ENCODE measurements around the gene SMC1A.
"Not testable (repeated sequence)": the region's sequence is repeated elsewhere in the genome, so short reads cannot be mapped to it uniquely, and the experiment has no call there.

SMC1A gene

DNA sequence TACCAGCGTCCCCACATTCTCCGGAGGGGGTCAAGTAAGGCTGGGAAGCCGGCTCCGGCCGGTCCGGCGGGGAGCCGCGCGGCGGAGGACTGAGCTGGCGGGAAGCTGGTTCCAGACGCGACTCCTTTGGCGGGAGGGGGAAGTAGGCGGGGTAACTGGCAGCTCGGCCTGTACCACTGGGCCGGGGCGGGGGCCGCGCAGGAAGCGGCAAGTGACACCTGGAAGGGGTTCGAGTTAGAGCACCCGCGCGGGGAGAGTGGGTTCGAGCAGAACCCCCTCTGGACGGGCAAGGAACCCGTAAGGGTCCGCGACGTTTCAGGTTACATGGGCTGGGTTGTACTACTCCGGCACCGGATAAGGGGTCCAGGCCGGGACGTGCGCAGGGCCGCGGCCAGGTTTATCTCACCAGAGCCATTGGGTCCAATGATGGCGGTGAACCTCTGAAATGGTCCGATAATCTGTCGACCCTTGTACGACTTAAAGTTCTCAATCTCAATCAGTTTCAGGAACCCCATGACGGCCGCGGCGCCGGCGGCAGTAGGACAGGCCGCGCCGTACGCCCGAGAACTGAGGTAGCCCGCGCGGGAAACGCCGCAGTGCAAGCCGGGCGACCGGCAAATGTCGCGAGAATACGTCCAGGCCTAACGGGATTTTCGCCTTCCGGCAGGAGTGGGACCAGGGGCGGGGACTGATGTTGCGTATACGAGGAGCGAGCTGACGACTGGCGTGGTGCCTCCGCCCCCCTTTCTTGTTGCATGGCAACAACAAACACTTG, at the start of gene SMC1A:
Gene SMC1A (minus strand): TSS at position 569 of the 775 bp plus-strand sequence. CDS start 54 bp downstream, at position 515.
- DNase-seq: peak; percentile 97

DNA sequence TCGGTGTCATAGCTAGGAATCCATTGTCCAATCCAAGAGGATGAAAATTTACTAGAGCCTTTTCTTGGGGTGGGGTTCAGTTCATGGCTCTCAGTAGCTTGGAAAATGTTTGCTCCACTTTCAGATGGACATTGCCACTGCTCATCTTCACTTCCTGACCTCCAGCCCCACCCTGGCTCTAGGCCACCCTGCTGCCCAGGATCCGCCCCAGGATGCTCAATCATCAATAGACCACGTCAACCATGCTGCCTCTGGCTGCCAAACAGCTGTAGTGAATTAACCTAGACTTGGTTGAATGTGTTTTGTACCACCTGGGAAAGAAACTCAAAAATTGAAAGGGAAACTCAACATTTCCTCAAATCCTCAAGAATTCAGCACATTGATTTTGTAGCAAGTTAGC, 48.9 kb upstream of the SMC1A start:
- no peak for DNase-seq

DNA sequence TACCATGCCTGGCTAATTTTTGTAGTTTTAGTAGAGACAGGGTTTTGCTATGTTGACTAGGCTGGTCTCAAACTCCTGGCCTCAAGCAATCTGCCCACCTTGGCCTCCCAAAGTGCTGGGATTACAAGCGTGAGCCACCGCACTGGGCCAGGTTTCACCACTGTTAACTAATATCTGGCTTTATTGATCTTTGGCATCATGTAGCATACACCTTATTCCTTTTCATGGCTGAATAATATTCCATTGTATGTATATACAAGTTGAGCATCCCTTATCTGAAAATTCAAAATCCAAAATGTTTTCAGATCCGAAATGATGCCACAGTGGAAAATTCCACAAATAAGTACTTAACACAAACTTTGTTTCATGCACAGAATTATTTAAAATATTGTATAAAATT, 46.2 kb upstream of the SMC1A start:
- DNase-seq: not testable (repeated sequence)

DNA sequence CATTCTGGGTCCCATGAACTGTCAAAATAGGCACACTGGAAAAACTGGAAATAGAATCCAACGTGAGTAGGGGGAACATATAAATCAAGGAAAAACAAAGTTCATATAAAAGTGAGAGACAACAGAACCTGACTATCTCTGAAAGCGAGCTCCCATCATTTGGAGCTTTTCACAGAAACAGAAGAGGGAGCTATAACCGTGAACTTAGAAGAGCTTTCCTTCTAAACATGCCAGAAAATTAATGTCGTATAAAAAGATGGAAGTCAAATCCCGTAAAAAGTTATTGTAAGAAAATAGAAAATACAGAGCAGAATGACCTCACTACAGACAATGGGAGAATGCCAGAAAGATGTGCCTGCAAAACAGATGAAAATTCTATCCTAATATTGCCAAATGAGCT, 35.6 kb upstream of the SMC1A start:
- no peak for DNase-seq

DNA sequence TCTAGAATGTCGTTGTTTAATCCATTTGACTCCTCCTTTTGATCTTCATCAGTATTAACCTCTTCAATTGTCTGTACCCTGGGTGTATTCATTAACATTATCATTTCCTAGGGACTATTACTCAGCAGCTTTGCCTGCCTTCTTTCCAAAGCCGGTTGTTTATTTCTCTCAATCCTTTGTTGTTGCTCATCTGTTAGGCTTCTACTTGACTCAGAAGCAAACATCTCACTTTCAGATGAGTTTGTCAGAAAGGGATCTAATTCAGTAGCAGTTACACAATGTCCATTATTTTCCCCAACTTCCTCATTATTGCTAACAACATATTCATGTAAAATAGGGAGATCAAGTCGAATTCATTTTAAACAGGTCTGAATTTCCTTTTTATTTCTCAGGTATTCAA, 33.8 kb upstream of the SMC1A start:
- DNase-seq: no peak

DNA sequence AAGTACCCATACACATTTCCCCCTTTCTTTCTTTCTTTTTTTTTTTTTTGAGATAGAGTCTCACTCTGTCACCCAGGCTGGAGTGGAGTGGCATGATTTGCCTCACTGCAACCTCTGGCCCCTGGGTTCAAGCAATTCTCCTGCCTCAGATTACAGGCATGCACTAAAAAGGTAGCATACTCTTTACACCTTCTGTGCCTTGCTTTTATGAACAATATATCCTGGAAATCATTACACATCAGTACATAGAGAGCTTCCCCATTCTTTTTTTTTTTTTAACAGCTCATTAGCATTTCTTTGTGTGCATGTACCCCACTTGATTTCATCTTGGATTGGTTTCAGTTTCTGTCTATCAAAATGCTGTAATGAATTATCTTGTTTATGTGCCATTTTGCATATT, 30.4 kb upstream of the SMC1A start:
- DNase-seq: no peak

DNA sequence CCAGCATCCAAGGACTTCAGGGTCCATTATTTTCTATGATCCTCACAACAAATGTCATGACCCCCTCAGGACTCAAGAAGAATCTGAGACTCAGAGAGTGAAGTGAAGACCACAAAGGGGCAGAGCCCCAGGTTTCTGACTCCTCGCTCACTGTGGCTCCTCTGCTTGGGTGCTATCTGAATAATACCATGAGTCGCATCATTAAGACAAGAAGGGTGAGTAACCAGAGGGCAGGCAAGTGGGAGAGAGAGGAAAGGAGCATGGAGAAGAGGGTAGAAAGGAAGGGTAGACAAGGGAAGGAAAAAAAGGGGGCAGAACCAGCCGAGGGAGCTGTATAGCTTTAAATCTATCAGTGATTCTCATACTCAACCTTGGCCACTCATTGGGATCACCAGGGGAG, 27.2 kb upstream of the SMC1A start:
- no peak for DNase-seq

DNA sequence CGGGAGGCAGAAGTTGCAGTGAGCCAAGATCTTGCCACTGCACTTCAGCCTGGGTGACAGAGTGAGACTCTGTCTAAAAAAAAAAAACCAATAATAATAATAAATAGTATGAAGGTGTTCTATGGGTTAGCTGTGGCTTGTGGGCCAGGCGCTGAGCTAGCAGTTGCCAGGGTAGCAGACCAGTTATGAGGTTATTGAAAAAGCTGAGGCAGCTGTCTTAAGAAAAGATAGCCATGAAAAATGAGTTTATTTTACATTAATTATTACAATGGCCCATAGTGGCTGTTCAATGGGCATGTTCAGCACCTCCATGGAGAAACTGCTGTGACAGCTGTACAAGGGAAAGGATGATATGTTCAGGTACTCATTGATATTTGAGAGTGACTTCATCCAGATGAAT, 25.0 kb upstream of the SMC1A start:
- DNase-seq: no peak

DNA sequence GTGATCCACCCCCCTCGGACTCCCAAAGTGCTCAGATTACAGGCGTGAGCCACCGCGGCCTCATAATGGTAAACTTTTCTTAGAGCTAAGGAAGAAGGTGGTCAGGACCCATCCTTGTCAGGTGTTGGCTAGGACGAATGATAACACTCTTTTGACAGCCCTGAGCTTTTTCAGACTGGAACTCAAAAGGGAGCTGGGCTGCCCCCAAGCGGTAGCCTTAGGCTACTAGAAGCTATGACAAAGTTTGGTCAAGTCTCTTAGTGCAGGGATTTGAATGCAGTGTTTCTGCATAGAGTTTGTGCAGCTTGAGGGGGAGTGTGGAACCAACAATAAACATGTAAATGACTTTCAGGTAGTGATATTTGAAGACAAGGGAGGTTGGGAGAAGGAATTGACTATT, 23.5 kb upstream of the SMC1A start:
- peak; percentile 77 for DNase-seq

DNA sequence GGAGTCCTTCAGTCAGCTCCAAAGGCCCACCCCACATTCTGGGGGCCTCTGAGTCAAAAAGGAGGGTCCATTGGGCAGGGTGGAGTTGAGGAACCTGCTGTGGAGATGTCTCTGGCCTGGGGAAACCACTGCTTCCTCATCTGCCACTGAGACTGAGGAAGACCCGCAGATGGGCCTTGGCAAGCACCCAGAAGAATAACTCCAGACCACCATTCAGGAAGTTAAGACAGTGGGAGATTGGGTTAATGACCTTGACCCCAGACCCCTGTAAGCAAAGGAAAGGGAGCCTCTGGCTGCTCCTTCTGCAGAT, 19.8 kb upstream of the SMC1A start:
- peak; percentile 44 for DNase-seq

DNA sequence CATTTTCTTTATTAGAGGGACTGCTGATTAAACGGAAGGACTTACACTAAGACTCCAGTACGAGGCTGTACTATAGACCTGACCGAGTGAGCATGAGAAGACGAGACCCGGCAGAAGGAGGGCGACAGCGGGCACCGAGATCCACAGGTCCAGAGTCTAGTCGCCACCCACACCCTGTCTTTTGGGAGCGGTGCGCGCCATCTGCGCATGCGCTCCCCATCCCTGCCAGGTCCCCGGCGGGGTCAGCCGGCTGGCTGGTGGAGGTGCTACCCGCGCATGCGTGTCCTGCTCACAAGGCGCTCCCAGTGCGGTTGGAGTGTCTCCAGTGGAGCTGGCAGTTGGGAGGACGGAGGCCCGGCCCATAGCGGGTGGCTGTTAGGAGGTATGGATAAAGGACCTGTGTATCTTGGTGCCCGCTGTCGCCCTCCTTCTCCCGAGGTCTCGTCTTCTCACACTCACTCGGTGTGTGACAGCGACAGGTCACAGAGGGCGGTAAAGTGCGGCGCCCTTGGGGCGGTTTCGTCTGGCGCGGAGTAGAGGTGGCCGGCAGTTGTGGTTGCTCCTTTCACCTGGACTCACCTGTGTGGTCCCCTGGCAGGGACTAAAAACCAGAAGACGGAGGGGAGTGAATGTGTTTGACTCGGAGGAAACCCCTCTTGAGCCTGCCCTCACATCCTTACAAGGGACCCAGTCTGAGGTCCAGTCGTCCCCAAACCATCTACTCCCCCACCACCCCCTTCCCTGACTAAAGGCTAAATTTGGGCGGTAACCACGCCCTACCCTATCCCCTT, 19.3 kb upstream of the SMC1A start:
- peak; percentile 89 for DNase-seq

DNA sequence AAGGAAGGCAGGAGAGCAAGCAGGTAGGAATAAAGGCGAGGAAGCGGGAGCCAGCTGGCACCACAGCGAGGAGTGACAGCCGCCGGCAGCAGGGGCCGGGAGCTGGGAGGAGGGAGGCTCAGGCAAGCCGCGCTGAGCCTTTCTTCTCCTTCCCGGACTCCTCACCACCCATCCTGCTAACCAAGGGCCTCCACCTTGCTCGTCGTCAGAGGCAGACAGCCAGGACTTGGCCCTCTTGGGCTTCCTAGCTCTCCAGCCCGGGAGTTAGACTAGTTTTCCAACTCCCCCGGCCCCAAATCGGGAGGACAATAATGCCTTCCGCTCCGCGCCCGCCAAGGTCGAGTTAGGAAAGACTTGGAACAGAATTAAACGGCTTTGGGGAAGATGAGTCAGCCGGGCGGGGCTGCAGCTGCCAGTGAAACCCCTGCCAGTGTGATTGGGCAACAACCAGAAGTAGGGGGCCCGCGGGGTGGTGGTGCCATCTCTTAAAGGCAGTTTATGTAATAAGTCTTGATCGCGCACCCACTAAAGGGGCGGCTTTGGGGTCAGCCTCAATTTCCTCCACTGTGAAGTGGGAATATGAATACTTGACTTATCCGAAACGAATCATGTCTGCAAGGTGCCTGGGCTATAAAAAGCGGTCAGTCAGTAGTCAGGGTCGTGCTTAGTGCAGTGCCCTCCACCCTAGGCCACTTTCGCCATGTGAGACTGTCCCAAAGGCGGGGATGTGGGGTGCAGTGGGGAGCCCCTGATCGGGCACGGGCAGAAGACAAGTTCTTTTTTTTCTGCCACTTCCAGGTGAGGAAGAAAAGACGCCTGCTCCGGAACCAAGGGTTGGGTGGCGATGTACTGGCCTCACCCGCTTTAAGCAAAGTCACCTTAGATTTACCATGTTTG, 18.4 kb upstream of the SMC1A start:
- peak; percentile 66 for DNase-seq

DNA sequence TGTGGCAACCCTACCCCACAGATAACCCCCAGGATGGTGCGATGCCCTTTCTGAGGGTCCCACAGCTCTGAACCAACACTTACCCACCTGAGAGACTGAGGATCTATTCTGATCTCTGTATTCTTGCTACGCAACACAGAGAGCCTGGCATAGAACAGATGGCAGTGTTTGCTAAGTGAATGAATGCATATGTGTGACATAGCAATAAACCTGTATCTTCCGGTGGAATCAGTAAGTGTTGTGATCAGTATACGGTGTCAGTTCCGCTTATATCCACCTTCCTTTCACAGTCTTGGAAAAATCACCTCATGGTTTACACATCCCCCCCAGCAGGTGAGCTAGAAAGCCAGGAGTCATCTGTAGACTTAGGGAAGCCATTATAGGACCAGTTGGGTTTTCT, 17.6 kb upstream of the SMC1A start:
- DNase-seq: no peak

DNA sequence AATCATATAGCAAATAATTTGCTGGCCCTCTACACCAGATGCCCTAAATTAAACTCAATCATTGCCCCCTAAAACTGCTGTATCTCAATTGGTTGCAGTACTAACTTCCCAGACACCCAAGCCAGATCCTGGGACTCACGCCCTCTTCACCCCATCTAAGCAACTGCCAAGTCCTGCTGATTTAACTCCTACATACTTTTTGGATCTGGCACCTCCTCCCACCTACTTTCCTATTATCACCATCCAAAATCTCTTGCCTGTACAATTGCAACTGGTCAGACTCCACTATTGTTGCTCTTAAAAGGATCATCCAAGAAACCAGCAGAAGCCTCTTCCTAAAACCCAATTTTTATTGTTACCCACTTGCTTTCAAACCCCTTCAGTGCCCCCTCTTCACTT, 16.4 kb upstream of the SMC1A start:
- no peak for DNase-seq

DNA sequence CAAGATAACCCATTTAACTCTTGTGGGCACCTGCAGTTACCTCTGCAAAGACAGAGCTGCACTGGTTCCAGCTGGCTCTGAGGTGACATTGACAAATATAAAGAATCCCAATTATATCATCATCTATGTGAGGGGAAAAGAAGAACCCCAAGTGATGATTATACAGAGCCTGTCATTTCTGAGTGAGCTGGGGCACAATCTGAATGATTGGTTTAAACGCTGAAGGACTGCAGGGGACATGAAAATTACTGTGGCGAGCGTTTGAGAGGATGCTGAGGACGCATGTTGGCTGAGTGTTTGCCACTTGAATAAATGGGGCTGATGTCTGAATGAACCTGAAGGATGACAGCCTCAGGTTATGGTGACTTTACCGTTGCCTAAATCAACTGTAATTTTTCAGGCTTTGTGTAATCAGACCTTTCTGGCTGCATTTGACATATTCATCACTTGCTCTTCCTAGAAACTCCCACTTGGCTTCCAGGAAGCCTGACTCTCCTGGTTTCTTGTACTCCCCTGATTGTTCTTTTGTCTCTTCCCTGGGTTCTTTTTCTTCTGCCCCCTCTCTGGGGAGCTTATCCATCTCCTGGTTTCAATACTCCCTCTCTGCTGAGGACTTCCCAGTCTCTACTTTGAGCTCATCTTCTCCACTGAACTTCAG, 15.8 kb upstream of the SMC1A start:
- DNase-seq: no peak

DNA sequence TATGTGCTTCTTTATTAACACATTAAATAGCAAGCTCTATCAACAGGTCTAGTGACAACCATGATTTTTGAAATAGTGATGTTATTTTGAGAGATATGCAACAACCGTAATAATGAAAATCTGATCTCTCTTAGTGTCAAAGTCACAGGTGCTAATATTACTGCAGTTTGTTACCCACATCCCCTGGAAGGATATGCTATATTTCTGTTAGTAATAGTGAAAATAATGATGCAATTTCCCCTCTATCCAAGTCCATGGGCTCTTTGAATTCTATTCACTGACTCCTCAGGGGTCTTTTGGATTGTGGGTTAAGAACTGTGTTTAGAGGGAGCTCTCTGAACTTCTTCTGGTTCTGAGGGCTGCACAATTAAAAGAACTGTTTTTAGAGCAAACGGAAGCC, 14.8 kb upstream of the SMC1A start:
- no peak for DNase-seq

DNA sequence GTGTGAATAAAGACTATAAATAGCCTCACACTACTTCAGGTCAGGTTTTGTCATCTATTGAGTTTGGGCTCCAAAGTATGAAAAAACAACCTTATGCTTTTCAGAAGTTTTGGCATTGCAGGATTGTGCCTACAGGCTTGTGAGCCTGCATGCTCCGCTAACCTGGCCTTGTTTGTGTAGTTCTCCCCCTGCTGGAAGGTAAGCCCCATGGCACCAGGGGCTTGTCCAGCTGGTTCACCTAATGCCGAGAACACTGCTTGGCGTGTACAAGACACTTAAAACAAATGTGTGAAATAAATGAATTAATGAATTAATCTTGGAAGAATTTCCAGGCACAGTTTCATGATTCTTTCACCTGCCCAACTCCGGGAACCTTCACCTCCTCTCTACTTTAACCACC, 13.5 kb upstream of the SMC1A start:
- DNase-seq: peak; percentile 84

DNA sequence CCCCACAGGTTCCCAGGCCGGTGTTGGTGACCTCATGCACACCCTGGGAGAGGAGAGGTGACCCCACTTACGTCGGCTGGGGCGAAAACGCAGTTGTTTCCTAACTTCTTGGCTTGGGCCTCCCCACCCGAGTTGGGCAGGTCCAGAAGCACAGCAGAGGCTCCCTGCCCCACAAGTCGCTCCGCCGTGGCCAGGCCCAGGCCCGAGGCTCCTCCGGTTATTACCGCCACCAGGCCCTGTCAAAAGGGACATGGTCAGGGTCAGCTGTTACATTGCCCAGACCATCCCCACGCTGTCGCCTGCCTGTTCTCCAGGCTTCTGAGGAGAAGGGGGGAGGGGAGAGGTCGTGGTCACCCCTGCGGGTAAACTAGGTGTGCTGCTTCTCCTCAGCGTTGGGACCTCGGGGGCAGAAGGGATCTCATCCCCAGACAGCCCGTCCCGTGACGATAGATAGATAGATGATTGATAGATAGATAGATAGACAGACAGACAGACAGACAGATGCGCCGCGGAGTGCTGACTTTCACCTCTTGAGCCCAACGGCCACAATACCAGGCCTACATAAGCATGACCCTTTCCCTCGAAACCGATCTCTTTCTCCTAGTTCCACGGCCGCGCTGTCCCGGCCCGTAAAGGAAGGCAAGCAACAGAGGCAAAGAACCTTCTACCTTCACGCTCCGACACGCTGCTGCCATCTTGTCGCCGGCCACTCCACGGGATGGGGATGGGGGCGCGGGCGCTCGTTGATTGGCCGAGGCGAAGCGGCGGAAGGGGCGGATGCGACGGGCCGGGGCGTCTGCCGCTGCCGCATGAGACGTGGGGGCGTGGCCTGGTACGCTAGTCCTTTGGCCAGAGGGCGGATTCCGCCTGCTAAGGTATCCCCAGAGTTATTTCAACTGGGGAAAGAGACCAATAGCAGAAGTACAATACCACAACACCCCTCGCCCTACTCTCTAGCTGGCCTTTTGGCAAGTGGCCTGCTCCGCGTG, 11.5 kb upstream of the SMC1A start, which contains the start of gene HSD17B10:
Gene HSD17B10 (minus strand): TSS at position 720 of the 989 bp plus-strand sequence. CDS start 25 bp downstream, at position 695.
- DNase-seq: peak; percentile 96

DNA sequence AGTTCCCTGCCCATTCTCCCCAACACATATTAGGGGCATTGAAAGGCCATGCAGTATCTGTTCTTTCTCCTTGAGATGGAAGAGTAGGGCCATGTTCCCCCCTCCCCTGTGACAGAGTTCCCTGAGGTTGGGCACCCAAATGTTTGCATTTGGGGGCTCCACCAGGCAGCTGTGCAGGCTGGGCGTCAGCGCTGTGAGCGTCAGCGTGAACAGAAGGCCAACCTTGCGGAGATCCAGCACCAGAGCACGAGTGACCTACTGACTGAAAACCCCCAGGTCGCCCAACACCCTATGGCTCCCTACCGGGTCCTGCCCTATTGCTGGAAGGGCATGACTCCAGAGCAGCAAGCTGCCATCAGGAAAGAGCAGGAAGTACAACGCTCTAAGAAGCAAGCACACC, 7.8 kb upstream of the SMC1A start:
- no peak for DNase-seq

DNA sequence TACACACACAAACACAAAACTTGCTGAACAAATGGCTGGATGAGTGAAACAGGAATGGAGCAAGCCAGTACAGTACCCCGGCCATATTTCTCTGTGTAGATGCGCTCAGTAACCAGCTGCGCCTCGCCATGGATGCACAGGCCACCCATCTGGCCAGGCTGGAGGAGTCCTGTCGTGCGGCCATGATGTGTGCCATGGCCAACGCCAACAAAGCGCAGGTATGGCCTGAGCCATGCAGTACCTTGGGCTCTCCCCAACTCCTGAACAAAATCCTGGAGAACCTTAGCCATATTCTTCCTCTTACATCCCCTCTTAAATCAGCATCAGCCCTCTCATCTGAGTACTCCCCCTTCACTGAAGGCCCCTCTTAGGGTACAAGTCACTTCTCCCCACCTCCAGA, 7.3 kb upstream of the SMC1A start:
- DNase-seq: no peak

DNA sequence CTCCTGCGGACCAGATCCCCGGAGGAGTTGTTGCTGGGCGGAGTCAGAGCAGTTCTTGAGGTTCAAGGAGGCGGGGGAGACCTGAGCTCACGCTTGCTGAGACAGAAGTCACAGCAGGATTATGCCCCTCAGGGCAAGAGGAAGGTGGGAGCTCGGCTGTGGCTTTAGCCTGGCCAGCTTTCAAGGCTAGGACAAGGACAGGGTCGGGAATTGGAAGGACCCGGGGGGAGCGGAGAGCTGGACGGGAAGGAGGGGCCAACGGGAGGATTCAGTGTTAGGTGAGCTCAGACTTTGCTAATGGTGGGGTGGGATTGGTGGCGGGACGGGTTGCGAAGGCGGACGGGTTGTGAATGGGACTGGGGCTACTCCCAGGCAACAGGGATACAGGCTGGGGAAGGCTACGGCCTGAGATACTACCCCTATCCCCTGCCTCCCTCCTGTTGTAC, 430 bp upstream of the SMC1A start, which contains the start of gene RIBC1:
Gene RIBC1 (plus strand): TSS at position 13 of the 446 bp plus-strand sequence. CDS start 3,404 bp downstream, outside the sequence.
- DNase-seq: no peak

DNA sequence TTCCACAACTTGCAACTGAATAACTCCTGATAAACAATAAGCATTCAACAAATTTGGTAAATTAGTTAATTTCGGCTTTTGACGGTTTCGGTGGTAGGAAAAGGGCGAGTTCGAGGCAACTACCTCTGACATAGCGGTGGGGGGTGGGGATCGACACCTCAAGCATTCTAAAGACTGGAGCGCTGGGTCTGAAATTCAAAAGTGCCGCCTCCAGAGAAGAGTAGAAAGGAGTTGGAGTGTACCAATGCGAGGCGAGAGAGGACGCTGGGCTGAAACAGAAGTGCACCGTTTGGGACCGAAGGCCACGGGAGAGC, 725 bp downstream of the SMC1A start:
- no peak for DNase-seq

All from hematopoietic multipotent progenitor cell treated with erythropoietin and hydrocortisone succinate and interleukin-3 and kit ligand, for 6 days (in vitro differentiated cells).